Natural killer cell (primary cell): ENCODE measurements around the gene CDKN2B-AS1. TPM values are rescaled to one million over a fixed set of nuclear protein-coding genes. Genes with fewer than 3 reads are reported as not detected.

Source experiments
- ATAC-seq, 3 donors: fragments of 150-1000 bp in 2 of 3; fragments of 200-7000 bp in 1 of 3; cut with Tn5 transposase; 1 replicate in 1 of 3; 2 replicates in 2 of 3; pipeline ENCODE4 v1.10.0; 2021; ENCODE audit warnings: mild to moderate bottlenecking in 2 of 3, moderate library complexity in 2 of 3
- DNase-seq, 2 donors: peaks; one replicate each; pipeline versions ENCODE4 v3.0.0 to v3.0.0-alpha.2; 2013 to 2021; ENCODE audit warnings: mixed read lengths in 1 of 2
- H3K27ac ChIP-seq: one replicate; pipeline ENCODE4 v1.5.1; 2013; ENCODE audit warnings: mild to moderate bottlenecking, low read length
- H3K27me3 ChIP-seq: one replicate; pipeline ENCODE4 v1.6.1; 2013; ENCODE audit warnings: low read length; ENCODE audit not compliant: control insufficient read depth, insufficient read depth
- H3K36me3 ChIP-seq: one replicate; pipeline ENCODE4 v1.6.1; 2013; ENCODE audit warnings: low read length; ENCODE audit not compliant: control insufficient read depth, insufficient read depth
- H3K4me1 ChIP-seq: one replicate; pipeline ENCODE4 v1.6.1; 2013; ENCODE audit warnings: low read length; ENCODE audit not compliant: control insufficient read depth, insufficient read depth
- H3K4me3 ChIP-seq: one replicate; pipeline ENCODE4 v1.5.1; 2013; ENCODE audit warnings: low read length
- H3K9me3 ChIP-seq: one replicate; pipeline ENCODE4 v1.6.1; 2013; ENCODE audit warnings: low read length; ENCODE audit not compliant: control insufficient read depth, insufficient read depth
- H3K27ac Mint-ChIP-seq, 2 donors: one replicate each; pipeline ENCODE4 v1.8.0; 2022; ENCODE audit warnings: mild to moderate bottlenecking in 2 of 2, mixed read lengths in 2 of 2, moderate library complexity in 1 of 2
- H3K27me3 Mint-ChIP-seq, 2 donors: one replicate each; pipeline ENCODE4 v1.8.0; 2022; ENCODE audit warnings: low read depth in 2 of 2, mixed read lengths in 2 of 2
- H3K36me3 Mint-ChIP-seq: one replicate; pipeline ENCODE4 v1.8.0; 2022; ENCODE audit warnings: mixed read lengths
- H3K4me1 Mint-ChIP-seq, 2 donors: one replicate each; pipeline ENCODE4 v1.8.0; 2022; ENCODE audit warnings: mixed read lengths in 2 of 2
- H3K4me3 Mint-ChIP-seq: one replicate; pipeline ENCODE4 v1.8.0; 2022; ENCODE audit warnings: mild to moderate bottlenecking, moderate library complexity, mixed read lengths
- H3K9me3 Mint-ChIP-seq, 2 donors: one replicate each; pipeline ENCODE4 v1.8.0; 2022; ENCODE audit warnings: mixed read lengths in 2 of 2
- WGBS: methylation state at CpG from one replicate; pipeline ENCODE4 v1.1.7; 2013; ENCODE audit warnings: missing lambda C conversion rate; ENCODE audit not compliant: insufficient coverage; 5-methylcytosine and 5-hydroxymethylcytosine counted together
- intact Hi-C: fragments of 100-400 bp; cut with micrococcal nuclease; formaldehyde crosslinking; loops from one replicate; pipeline ENCODE4 v1.14.2; 2022
- total RNA-seq, 4 donors: library from RNA; stranded (reverse); fragments of 120-200 nt in 1 of 4; gene quantifications; one replicate each; pipeline versions ENCODE4 v1.2.3 to v1.2.4, GENCODE V29; 2013 to 2022
- TF ChIP-seq, protein P1 (sequence below): fragments of 200-600 bp; IDR thresholded peaks from one replicate; pipeline ENCODE4 v1.8.0; 2022; ENCODE audit warnings: antibody characterized with exemption

Gene CDKN2B-AS1
- total RNA-seq, 3 donors from 2014 or later (not counting 1 experiment from before 2014, with no cell fraction given): 2.6 to 4.3 (median 3.1) TPM

DNA sequence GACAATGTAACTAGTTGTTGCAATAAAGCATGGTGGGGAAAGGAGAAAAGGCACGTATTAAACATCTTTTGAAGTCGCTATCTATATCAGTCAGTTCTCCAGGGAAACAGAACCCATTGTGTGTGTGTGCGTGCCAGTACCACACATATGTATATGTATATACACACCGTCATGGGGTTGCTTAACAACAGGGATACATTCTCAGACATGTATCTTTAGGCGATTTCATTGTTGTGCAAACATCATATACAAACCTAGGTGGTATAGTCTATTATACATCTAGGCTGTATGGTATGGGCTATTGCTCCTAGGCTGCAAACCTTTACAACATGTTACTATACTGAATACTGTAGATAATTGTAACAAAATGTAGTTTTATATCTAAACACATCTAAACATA is 2.3 kb downstream of the CDKN2B-AS1 start:
- Mint-ChIP-seq H3K9me3 (no peaks in the 10 kb centered on the region), H3K4me1 (peaks cover 8 to 30% of the 10 kb centered on the region in 2 donors), H3K27me3 (peaks cover 10 to 21% of the 10 kb centered on the region in 2 donors), H3K4me3 (peak overlapping the region; percentile 100), H3K36me3 (no peaks in the 10 kb centered on the region), H3K27ac (peak overlapping the region; percentile 91 to 95)
- TF ChIP-seq, protein P1, sequence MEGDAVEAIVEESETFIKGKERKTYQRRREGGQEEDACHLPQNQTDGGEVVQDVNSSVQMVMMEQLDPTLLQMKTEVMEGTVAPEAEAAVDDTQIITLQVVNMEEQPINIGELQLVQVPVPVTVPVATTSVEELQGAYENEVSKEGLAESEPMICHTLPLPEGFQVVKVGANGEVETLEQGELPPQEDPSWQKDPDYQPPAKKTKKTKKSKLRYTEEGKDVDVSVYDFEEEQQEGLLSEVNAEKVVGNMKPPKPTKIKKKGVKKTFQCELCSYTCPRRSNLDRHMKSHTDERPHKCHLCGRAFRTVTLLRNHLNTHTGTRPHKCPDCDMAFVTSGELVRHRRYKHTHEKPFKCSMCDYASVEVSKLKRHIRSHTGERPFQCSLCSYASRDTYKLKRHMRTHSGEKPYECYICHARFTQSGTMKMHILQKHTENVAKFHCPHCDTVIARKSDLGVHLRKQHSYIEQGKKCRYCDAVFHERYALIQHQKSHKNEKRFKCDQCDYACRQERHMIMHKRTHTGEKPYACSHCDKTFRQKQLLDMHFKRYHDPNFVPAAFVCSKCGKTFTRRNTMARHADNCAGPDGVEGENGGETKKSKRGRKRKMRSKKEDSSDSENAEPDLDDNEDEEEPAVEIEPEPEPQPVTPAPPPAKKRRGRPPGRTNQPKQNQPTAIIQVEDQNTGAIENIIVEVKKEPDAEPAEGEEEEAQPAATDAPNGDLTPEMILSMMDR: no peak
- 75% methylated on average over 4 of the region's 5 CpGs for WGBS
- H3K27me3 ChIP-seq: peaks cover 4% of the 10 kb centered on the region
- ATAC-seq (no peak), DNase-seq (no peak)
- intact Hi-C loops: no loop called here
- H3K4me3 ChIP-seq: no peak overlapping the region
- H3K36me3 ChIP-seq: no peaks in the 10 kb centered on the region
- H3K27ac ChIP-seq: no peak overlapping the region
- H3K4me1 ChIP-seq: peaks cover 14% of the 10 kb centered on the region
- H3K9me3 ChIP-seq: no peaks in the 10 kb centered on the region

DNA sequence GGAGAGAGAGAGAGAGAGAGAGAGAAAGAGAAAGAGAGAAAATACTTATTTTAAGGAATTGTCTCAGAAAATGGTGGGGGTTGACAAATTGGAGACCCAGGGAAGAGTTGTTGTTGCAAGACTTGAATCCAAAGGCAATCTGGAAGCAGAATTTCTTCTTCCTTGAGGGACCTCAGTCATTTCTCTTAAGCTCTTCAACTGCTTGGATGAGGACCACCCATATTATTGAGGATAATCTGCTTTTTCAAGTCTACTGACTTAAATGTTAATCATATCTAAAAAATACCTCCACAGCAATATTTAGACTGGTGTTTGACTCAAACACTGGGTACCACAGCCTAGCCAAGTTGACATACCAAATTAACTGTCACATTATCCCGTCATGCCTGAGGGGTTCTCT is 2.9 kb downstream of the CDKN2B-AS1 start:
- H3K27me3 ChIP-seq: peaks cover 10% of the 10 kb centered on the region

DNA sequence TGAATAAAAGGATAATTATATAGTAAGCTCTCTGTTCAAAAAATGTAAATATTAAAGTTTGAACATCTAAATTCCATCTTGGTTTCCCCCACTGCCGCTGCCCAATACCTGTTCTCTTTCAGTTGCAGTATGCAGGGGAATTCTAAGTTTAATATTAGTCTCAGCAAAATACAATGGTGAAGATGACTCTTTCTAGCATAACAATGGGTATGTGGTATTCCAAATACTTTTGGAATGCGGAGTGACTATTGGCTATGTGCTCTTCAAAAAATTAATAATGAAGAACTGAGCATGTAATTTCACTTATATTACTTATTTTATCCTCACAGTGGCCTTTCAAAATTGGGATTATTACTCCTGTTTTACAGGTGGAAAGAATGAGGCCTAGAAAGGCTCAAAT is 3.4 kb downstream of the CDKN2B-AS1 start:
- peaks cover 8 to 30% of the 10 kb centered on the region in 2 donors for H3K4me1 Mint-ChIP-seq
- H3K4me3 ChIP-seq: no peak overlapping the region
- TF ChIP-seq, protein P1: no peak
- no peaks in the 10 kb centered on the region for H3K36me3 Mint-ChIP-seq
- H3K27ac Mint-ChIP-seq: no peak overlapping the region
- peaks cover 13% of the 10 kb centered on the region for H3K27me3 ChIP-seq
- 91% methylated on average over 1 of the region's 2 CpGs for WGBS
- H3K4me1 ChIP-seq: peaks cover 14% of the 10 kb centered on the region
- peaks cover 14 to 24% of the 10 kb centered on the region in 2 donors for H3K27me3 Mint-ChIP-seq
- no peak for DNase-seq
- H3K4me3 Mint-ChIP-seq: peak overlapping the region; percentile 32
- no peak overlapping the region for H3K27ac ChIP-seq
- H3K9me3 ChIP-seq: no peaks in the 10 kb centered on the region
- no peak for ATAC-seq
- H3K9me3 Mint-ChIP-seq: no peaks in the 10 kb centered on the region
- no peaks in the 10 kb centered on the region for H3K36me3 ChIP-seq
- intact Hi-C loops: no loop called here

More for the DNA sequence above, 2.9 kb downstream of the CDKN2B-AS1 start:
- no peak for ATAC-seq
- no CpG with 5 or more reads among the region's 1 CpG for WGBS
- Histone ChIP-seq H3K27ac (no peak overlapping the region), H3K36me3 (no peaks in the 10 kb centered on the region), H3K4me1 (peaks cover 14% of the 10 kb centered on the region), H3K4me3 (no peak overlapping the region), H3K9me3 (no peaks in the 10 kb centered on the region)
- Mint-ChIP-seq H3K4me3 (peak overlapping the region; percentile 32), H3K4me1 (peaks cover 8 to 30% of the 10 kb centered on the region in 2 donors), H3K27ac (no peak overlapping the region), H3K9me3 (no peaks in the 10 kb centered on the region), H3K27me3 (peaks cover 10 to 21% of the 10 kb centered on the region in 2 donors), H3K36me3 (no peaks in the 10 kb centered on the region)
- DNase-seq: no peak
- TF ChIP-seq, protein P1: no peak
- intact Hi-C loops: no loop called here

DNA sequence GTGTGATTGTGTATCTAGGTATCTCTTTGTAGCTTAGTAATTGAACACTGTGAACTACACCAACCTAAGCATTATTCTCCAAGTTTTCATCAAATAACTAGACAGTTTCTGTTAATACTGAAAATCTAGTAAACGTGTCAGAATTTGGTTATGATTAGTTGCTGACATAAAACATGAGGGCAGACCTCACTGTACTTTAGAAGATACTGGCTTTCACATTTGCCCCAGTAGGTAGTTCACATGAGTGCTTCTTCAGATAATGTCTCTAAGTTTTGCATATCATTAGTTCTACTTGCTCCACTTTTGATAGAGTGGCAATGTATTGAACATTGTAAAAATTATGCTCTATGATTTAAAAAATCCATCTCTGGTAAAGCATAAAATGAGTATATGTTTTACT is 7.4 kb downstream of the CDKN2B-AS1 start:
- intact Hi-C loops: no loop called here
- WGBS: 30% methylated on average over 1 of the region's 1 CpG
- no peaks in the 10 kb centered on the region for H3K36me3 Mint-ChIP-seq
- DNase-seq (no peak), ATAC-seq (no peak)
- H3K9me3 Mint-ChIP-seq: no peaks in the 10 kb centered on the region
- H3K27me3 Mint-ChIP-seq: peaks cover 43 to 57% of the 10 kb centered on the region in 2 donors
- H3K36me3 ChIP-seq: no peaks in the 10 kb centered on the region
- H3K4me1 ChIP-seq: peaks cover 11% of the 10 kb centered on the region
- no peak overlapping the region for H3K27ac ChIP-seq
- TF ChIP-seq, protein P1: no peak
- H3K4me3 Mint-ChIP-seq: no peak overlapping the region
- peaks cover 10 to 15% of the 10 kb centered on the region in 2 donors for H3K4me1 Mint-ChIP-seq
- peaks cover 48% of the 10 kb centered on the region for H3K27me3 ChIP-seq
- H3K9me3 ChIP-seq: no peaks in the 10 kb centered on the region
- no peak overlapping the region for H3K4me3 ChIP-seq
- H3K27ac Mint-ChIP-seq: no peak overlapping the region
